Vagina (tissue), 2 donors: ENCODE data around the gene NTM. TPM values are rescaled to one million over a fixed set of nuclear protein-coding genes. Genes with fewer than 3 reads are reported as not detected.

ENCODE experiments used
- DNase-seq, 2 donors: peaks; one replicate each; pipeline ENCODE4 v3.0.0-alpha.2; 2017; ENCODE audit errors: extremely low spot score in 2 of 2
- H3K27ac ChIP-seq: fragments of 200-600 bp; sonication (generic); one replicate; pipeline ENCODE4 v1.5.1; 2019
- H3K27me3 ChIP-seq: fragments of 200-600 bp; sonication (generic); one replicate; pipeline ENCODE4 v1.5.1; 2019
- H3K36me3 ChIP-seq, 2 donors: fragments of 200-600 bp; sonication (generic); one replicate each; pipeline ENCODE4 v1.5.1; 2017 to 2019
- H3K4me1 ChIP-seq: fragments of 200-600 bp; sonication (generic); one replicate; pipeline ENCODE4 v1.5.1; 2019
- H3K4me3 ChIP-seq, 2 donors: fragments of 200-600 bp; sonication (generic); 1 replicate in 1 of 2; 2 replicates in 1 of 2; pipeline ENCODE4 v1.5.1; 2016 to 2019
- H3K9me3 ChIP-seq: fragments of 200-600 bp; sonication (generic); one replicate; pipeline ENCODE4 v1.5.1; 2019
- CTCF ChIP-seq, 3 experiments: fragments of 450-650 bp in 2 of 3; fragments of 200-600 bp in 1 of 3; sonication (generic) in 1 of 3; IDR thresholded peaks; one replicate each; pipeline ENCODE4 v1.5.1; 2017 to 2019; ENCODE audit warnings: antibody characterized with exemption in 3 of 3, mild to moderate bottlenecking in 2 of 3, moderate library complexity in 2 of 3
- POLR2A ChIP-seq, 2 donors: fragments of 450-650 bp; IDR thresholded peaks; one replicate each; pipeline ENCODE4 v1.6.1; 2017; ENCODE audit warnings: antibody characterized with exemption in 2 of 2, mild to moderate bottlenecking in 2 of 2, moderate library complexity in 2 of 2
- POLR2AphosphoS5 ChIP-seq, 2 donors: sonication (generic); formaldehyde crosslinking; IDR thresholded peaks; one replicate each; pipeline ENCODE4 v1.9.0; 2017; ENCODE audit warnings: antibody characterized with exemption in 2 of 2, mild to moderate bottlenecking in 2 of 2, low read depth in 1 of 2; ENCODE audit not compliant: insufficient read depth in 1 of 2
- intact Hi-C: fragments of 100-400 bp; cut with DNase I; formaldehyde crosslinking; loops from one replicate; pipeline ENCODE4 v1.15.1; 2023
- total RNA-seq: library from RNA; depleted of rRNA; stranded (reverse); fragments of >200 nt; gene quantifications from one replicate; pipeline ENCODE4 v1.2.3, GENCODE V29; 2016

Gene NTM
- total RNA-seq, 1 donor from 2014 or later: 4.2 TPM

GRCh38 chr11:131584785-131585592 lies 214.6 kb downstream of the NTM start:
- no peak overlapping the region for H3K4me3 ChIP-seq
- no peaks in the 10 kb centered on the region for H3K9me3 ChIP-seq
- intact Hi-C loops: no loop called here
- H3K4me1 ChIP-seq: no peaks in the 10 kb centered on the region
- no peak for DNase-seq
- TF ChIP-seq POLR2A (IDR thresholded peaks at IDR 0.05): no peak
- TF ChIP-seq CTCF (IDR thresholded peaks at IDR 0.05): no peak
- no peak for TF ChIP-seq POLR2AphosphoS5 (IDR thresholded peaks at IDR 0.05; ENCODE audit: insufficient read depth in 1 of 2, low read depth in 1 of 2)
- no peaks in the 10 kb centered on the region for H3K36me3 ChIP-seq
- no peak overlapping the region for H3K27ac ChIP-seq
- no peaks in the 10 kb centered on the region for H3K27me3 ChIP-seq

- Histone ChIP-seq H3K4me3 (no peak overlapping the region), H3K9me3 (no peaks in the 10 kb centered on the region), H3K4me1 (no peaks in the 10 kb centered on the region), H3K27me3 (no peaks in the 10 kb centered on the region), H3K27ac (no peak overlapping the region), H3K36me3 (no peaks in the 10 kb centered on the region)
- no peak for DNase-seq
- TF ChIP-seq CTCF (IDR thresholded peaks at IDR 0.05): no peak
- no peak for TF ChIP-seq POLR2A (IDR thresholded peaks at IDR 0.05)
- no peak for TF ChIP-seq POLR2AphosphoS5 (IDR thresholded peaks at IDR 0.05; ENCODE audit: insufficient read depth in 1 of 2, low read depth in 1 of 2)
- intact Hi-C loops: no loop called here
Measured at GRCh38 chr11:131588057-131588456, 217.6 kb downstream of the NTM start.

- Histone ChIP-seq H3K4me1 (no peaks in the 10 kb centered on the region), H3K9me3 (no peaks in the 10 kb centered on the region), H3K27me3 (no peaks in the 10 kb centered on the region), H3K27ac (no peak overlapping the region), H3K36me3 (no peaks in the 10 kb centered on the region), H3K4me3 (no peak overlapping the region)
- intact Hi-C loops: no loop called here
- DNase-seq: no peak
- TF ChIP-seq POLR2A (IDR thresholded peaks at IDR 0.05) (no peak), POLR2AphosphoS5 (IDR thresholded peaks at IDR 0.05; ENCODE audit: insufficient read depth in 1 of 2, low read depth in 1 of 2) (no peak), CTCF (IDR thresholded peaks at IDR 0.05) (no peak)
Measured at GRCh38 chr11:131591051-131591461, 220.6 kb downstream of the NTM start.

- no peaks in the 10 kb centered on the region for H3K9me3 ChIP-seq
- no peaks in the 10 kb centered on the region for H3K4me1 ChIP-seq
- H3K27ac ChIP-seq: no peak overlapping the region
- TF ChIP-seq CTCF (IDR thresholded peaks at IDR 0.05) (no peak), POLR2AphosphoS5 (IDR thresholded peaks at IDR 0.05; ENCODE audit: insufficient read depth in 1 of 2, low read depth in 1 of 2) (no peak), POLR2A (IDR thresholded peaks at IDR 0.05) (no peak)
- no peak for DNase-seq
- no peaks in the 10 kb centered on the region for H3K36me3 ChIP-seq
- no peak overlapping the region for H3K4me3 ChIP-seq
- no peaks in the 10 kb centered on the region for H3K27me3 ChIP-seq
- intact Hi-C loops: no loop called here
Measured at GRCh38 chr11:131592152-131592551, 221.7 kb downstream of the NTM start.

GRCh38 chr11:131592734-131593133 lies 222.3 kb downstream of the NTM start:
- H3K27me3 ChIP-seq: no peaks in the 10 kb centered on the region
- H3K27ac ChIP-seq: no peak overlapping the region
- H3K36me3 ChIP-seq: no peaks in the 10 kb centered on the region
- H3K4me3 ChIP-seq: no peak overlapping the region
- TF ChIP-seq CTCF (IDR thresholded peaks at IDR 0.05): no peak
- no peak for TF ChIP-seq POLR2AphosphoS5 (IDR thresholded peaks at IDR 0.05; ENCODE audit: insufficient read depth in 1 of 2, low read depth in 1 of 2)
- no peak for TF ChIP-seq POLR2A (IDR thresholded peaks at IDR 0.05)
- H3K4me1 ChIP-seq: no peaks in the 10 kb centered on the region
- DNase-seq: no peak
- H3K9me3 ChIP-seq: no peaks in the 10 kb centered on the region
- intact Hi-C loops: no loop called here
